HG03139 (cell line): Measurements from ENCODE around the gene PACRG.

ENCODE experiments used
- ATAC-seq: cut with Tn5 transposase; IDR thresholded peaks from one replicate; pipeline ENCODE4 v1.9.1; 2021; ENCODE audit not compliant: unreplicated experiment

The PACRG gene

DNA sequence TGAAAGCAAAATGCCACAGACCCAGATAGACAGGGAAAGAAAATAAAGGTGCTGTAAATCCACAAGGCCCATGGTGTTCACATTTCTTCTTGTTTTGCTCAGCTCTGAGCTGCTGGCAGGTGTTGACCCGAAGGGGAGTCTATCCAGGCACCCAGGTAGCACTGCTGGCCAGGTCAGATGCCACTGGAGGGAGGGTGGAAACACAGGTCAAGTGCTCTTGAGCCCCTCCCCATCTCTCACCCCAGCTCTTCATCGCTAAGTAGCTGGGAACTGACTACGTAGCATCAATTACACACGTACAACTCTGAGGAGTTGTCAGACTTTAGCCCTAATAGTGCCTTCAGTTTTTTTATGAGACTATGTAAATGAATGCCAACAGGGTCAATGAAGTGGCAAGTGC, 399.0 kb downstream of the PACRG start:
- no peak for ATAC-seq

DNA sequence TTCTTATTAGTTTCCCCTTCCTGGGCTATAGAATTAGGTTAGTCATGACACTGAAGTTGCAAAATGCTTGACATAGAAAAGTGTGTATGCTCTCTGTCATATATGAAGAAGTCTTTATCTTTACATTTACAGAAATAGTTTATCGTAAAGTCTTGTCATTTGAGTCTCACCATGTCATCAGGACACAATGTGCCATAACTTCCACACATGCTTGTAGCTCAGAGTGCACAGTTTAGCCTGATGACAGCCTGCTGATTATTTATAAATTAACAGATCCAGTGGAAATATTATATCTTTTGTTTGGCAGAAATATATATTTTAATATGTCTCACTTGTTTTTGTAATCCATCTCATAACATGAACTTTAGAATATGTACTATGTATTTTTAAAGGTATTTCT, 399.8 kb downstream of the PACRG start:
- ATAC-seq, result no peak

DNA sequence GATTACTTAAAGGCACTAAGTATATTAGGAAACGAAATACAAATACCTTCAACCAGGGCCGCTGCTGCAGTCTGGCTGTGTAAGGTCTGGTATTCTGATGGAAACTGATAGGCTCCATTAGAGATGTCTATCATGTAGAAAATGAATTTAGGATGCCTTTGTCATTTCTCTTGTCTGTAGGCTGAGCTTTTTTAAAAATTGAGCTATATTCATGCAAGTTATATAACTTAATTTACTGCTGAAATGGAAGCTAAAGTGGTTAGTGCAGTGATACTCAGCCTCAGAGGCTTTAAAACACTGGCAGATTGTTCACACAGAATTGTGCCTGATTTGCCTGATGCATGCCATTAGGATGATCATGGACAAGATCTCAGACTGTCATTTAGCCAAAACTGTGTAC, 400.6 kb downstream of the PACRG start:
- ATAC-seq, result no peak

DNA sequence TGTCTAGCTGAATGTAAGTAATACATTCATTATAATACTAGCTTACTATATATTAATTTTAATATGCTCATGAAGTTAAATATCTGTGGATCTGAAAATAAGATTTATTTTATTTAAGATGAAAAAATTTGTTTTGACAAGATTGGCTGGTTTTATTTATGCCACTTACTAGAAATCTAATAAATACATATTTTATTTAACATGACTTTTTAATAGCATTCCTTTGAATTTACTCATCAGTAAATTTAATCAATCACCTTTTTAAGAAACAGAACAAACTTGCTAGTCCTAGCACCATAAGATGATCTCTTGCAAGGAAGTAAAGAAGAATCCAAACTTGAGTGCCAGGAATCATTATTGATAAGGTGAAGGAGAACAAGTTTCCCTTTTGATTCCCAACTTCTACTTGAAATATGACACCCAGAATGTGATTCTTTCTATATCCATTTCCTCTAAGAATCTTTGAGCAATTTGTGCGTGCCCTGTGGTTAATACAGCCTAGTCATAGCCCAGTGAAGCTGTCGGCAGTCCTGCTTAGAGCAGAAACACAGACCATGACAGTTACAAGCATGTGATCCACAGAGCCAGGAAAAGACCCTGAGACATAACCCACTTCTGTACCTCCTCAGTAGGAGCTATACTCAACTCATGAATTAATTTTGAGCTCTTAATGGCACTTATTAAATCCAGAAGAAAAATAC, 404.4 kb downstream of the PACRG start:
- ATAC-seq, result no peak

DNA sequence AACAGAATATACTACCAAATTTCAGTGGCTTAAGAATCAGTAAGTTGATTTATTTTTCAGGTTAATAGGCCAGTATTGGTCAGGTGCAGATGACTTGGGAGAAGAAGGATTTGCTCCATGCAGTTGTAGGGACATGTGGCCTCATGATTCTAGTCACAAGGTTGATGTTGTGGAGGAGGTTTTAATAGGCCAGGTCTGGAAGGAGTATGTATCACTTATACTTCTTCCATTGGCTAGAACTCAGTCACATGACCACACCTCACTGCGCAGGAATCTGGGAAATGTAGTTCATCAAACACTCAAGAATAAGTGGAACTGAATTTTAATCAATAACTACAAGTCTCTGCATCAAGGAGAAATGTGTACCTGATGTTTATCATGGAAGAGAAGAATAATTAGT, 405.2 kb downstream of the PACRG start:
- no peak for ATAC-seq

DNA sequence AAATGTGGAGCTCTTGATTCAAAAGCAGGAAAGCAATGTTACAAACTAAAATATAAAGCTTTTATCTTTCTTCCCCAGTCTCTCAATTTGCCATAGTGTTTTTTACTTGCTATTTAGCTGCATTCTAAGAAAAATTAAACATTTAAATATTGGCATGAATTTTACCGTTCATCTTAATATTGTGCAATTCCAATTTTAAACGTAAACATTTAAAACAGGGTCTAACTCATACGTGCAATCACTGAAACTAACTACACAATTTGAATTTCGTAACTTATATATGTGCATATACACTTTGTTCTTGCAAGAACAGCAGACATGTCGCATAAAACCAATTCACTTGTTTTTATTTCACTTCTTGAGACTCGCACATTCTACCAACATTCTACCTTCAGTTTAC, 405.9 kb downstream of the PACRG start:
- no peak for ATAC-seq

DNA sequence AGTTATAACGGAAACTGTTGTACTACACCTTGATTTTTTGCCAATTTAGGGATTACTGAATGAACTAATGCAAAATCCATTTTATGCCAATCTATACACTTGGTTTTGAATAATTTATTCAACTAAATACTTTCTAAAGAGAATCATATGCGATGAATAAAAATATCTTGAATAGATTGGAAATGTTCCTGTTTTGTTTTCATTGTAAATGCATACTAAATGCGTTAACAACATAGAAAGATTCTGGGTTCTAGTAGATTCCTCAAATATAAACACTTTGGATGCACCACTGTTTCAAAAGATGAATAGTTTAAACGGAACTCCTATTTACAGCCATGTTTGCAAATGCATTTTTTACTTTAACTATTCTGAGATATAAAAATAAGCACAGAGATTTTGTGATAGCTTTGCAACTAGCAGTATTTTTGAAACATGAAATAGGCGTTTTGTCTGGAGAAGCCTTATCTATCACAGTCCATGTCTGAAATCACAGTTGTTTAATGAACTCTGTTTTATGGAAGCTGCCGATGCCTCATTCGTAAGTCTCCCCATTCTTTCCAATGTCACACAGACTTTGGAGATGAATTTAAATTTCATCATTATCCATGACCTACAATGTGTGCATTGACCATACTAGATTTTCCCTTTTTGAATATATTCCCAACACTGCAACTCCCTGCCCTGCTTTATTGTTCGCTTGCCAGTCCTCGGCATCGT, 409.1 kb downstream of the PACRG start:
- ATAC-seq, result no peak

DNA sequence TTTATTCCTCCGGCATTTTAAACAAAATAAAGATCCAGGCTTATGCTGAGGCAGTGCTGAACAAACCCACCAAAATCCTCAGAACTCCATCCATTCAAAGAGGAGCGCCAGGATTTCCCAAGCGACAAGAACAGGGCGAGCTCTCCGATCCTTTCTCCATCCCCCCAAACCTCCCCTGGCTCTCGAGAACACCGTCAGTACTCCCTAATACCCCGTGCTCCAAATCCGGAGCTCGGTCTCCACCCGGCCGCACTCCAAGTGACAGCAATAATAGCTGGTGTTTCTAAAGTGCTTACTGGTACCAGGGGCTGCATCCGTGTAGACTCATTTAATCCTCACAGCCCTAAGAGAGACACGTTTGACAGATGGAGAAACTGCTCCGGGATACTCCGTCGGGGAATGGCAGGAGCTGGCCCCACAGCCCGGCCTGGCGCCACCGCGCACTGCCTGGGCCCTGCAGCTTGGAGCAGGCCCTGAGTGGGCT, 409.7 kb downstream of the PACRG start:
- no peak for ATAC-seq

DNA sequence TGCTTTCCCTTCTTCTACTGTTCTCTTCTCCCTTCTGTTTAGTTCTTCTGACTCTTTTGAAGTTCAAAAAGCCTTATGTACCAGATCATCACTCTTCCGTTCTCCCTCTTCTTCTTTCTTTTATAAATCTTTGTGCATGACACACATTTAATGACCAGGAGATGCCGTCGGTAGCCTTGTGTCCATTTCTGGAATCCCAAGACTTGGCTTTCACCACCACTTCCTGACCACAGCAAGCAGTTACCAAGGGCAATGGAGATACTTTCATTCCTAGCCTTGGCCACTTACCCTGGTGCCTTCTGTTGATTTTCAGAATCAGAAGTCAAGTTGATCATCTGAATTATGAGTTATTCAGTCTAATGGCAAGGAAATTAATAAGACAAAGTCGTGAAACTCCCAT, 418.3 kb downstream of the PACRG start:
- ATAC-seq, result no peak

DNA sequence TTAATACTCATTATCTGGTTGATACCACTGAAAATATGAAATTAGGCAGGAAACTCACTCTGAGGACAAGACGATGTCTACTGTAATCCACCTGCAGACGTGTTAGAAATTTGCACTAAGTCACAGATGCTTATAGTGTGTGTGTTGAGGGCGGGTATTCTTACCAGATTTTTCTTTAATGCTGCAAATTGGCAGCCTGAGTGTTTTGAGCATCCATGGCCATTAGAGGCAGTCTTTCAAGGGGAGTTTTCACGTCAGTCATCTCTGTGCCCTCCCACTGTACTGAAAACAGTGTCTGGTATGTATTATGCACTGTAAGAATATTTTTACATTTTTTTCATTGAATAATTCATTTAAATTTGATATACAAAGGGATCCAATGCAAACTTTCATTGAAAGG, 420.2 kb downstream of the PACRG start:
- ATAC-seq, result no peak

DNA sequence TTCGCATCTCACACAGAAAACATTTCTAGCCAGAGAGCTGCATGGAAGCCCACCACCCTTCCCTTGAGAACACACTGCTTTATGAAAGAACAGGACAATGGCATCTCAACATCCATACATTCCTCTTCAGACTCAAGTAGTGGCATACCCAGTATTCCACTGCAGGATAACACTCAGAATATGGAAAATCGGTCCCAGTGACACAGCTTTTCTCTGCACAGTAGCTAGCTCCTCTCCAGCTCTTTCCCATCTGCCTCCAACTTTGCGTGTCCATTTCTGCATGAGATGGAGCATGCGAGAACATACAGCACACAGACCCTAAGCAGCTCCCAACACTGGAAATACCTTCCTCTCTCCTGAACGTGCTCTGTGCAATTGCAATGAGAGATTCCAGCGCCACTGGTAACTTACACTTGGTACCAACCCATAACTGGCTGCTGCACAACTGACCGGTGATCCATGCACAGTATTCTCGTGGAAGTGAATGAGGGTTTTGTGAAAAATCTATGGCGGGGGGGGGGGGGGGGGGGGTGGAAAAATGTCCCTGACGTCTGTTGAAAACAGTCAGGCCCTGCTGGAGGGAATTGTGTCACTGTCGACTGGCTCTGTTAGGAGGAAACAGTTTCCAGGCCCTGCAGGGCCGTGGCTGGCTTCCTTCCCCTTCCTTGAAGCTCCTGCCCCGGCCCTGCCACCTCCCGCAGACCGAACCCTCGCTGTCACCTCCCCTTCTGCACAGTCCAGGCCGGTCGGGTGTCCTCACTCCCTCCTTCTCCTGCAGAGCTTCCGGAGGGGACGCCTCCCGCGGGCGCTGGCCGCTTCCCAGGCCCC, 420.9 kb downstream of the PACRG start:
- ATAC-seq, result no peak

DNA sequence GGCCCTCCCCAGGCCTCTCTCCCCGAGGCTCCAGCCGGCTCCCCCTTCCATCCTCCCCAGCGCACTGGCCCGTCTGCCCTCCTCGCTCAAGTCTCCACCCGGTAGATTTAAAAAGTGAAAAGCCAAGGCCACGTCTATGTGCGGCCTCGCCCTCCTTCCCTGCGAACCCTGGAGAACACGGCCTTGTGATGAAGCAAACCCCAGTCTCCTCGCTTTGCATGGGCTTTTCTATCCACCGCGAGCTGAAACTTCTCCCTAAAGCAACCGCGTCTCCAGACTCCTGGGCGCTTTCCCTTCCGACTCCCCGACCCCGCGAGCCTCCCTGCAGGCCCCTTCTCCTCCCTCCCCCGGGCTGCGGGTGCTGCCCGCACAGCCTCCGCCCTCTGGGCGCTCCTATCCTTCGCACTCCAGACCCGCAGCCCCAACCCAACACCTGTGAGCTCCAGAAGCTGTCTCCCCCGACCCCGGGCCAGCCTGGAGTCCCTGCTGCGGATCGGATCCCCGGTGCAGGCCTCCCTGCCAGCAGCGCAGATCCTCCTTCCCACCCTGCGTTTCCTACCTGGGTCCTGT, 421.6 kb downstream of the PACRG start:
- no peak for ATAC-seq

DNA sequence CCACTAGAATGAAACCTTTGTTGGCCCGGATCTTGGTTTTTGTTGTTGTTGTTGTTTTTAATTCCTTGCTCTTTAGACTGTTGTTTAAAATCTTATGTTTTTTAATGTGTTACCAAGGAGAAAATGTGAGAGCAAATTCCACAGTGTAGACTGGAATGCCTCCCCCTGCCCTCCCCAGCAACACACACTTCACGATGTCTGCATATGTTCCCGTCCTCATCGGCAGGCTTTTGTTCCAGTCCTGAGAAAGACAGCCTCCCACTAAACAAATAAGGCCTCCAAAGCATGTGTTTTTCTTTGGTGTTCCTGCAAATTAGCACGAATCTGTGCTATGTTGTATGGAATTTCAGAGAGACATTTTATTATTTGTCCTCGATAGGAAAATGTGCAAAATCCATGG, 423.4 kb downstream of the PACRG start:
- ATAC-seq, result no peak

DNA sequence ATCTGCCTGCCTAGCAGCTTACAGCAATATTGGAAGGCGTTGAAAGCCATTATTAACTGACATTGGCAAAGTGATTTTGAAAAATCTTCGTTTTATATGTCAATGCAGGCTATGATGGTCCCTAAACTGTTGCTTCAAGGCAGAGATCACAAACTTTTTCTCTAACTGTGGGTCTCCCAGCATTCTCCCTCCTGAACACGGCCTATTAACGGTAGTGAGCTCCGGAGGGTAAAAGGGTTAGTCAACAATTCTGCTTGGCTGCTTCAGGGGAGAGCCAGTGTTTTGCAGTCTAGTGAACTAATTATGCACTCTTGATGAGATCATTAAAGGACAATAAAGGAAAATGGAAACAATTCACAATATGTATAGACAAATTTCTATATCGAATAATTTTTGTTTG, 424.9 kb downstream of the PACRG start:
- no peak for ATAC-seq

DNA sequence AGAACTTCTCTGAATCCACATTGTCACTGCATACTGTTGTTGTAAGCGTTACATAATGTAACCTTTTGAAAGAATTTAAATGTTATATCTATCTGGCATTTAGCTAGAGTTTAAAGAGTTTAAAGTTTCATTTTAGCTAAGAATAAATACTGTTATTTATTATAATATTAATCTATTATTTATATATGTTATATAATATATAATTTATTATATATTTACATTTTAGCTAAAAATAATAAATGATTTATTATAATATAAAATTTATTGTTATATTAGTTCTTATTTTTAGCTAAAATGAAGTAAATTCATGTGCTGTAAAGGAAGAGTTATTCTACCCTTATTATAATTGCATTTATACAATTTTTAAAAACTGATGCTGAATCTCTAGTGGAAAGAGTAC, 431.3 kb downstream of the PACRG start:
- no peak for ATAC-seq

DNA sequence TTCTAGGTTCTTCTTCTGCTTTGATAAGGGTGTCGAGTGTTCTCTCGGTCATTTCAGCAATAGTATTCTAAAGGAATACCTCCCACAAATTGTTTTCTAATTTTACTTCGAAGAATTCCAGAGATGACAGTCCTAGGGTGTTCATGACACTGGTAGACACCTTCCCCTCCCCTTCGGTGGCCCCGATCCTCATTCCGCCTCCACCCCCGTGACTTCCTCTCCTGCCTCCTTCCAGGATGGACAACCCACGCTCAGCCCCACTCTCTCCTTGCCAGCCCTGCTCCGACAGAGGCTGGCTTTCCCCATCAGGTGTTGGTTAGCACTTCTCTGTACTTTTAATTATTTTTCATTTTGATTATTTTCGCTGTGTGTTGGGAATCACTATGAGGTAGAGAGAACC, 431.9 kb downstream of the PACRG start:
- ATAC-seq, result no peak

DNA sequence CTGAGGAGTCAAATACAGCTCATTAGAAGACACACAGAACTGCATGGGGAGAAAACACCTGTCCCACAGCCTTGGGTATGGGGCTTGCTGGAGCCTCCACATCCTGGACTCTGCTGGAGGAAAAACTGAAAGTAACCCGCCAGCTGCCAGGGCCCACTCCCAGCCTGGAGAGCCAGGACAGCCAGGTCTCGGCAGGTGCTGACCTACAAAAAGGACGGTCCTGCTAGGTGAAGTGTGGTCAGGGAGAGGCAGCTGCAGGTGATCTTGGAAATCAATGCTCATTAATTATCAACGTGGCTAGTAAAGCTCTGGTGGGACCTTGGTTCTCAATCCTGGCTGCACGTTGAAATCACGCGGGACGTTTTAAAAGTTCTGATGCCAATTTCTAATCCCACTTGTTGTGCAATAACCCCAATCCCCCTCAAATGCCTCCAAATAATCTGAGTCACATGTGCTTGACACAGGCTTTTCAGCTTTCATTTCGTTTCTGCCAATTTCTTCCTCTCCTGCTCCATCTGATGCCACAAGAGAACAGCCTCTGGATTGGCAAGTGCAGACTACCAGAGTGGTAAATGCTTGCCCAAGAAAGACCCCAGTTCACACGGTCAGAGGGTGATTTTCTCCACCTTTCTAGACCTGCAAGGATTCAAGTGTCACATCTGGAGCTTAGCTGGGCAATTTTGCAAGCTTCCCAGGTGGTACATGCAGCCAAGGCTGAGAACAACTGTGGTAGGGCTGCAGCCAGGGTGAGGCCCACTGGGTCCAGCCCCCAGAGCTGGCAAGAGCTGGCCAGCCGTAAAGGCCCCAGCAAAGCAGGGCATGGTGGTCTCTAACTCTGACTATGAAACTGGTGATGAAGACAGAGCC, 434.5 kb downstream of the PACRG start:
- ATAC-seq, result no peak

DNA sequence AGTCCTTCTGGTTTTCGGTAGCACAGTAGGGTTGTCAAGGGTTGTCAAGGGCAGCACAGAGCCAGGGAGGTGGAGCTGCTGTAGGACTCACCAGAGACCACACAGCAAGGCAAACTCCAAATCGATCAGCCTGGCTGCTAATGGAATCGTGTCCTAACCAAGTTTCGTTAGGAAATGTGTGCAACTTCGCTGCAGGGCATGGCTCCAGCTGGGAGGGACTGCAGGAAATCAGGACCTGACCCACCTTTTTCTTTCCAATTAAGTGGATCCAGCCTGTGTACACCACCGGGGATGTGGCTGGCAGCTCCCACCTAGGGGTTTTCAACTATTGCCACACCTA, 435.1 kb downstream of the PACRG start:
- ATAC-seq, result no peak

DNA sequence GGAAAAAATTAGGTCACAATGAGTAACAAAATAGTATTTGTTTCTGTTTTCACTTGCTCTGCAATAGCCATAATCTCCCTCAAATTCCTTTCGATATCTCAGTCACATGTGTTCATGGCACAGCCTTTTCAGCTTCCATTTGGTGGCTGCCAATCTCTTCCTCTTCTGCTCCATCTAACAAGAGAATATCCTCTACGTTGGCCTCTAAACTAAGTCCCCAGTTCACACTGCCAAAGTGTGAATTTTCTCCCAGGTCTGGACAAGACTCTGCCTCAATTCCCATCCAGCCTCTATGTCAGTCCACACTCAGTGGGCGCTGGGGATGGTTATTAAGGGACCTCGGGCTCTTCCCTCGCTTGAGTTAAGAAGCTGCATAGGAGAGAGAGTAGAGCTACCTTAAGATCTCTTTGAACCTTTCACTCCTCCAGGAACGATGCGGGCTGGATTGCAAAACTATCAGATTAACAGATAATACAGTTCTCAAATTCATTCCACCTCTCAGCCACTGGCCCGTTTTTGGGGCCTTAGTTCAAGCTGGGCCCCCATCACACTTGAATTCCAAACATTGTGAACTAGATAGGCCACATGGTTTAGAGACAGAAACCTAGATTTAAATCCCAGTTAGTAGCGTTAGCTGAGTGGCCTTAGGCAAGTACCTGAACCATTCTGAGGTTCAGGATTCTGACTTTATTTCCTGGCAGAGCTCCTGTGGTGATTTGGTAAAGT, 436.6 kb downstream of the PACRG start:
- no peak for ATAC-seq
